Liver (tissue), 3 donors: ENCODE measurements around the gene NCOR1.
"Not testable (repeated sequence)": the region's sequence is repeated elsewhere in the genome, so short reads cannot be mapped to it uniquely, and the experiment has no call there.

ENCODE experiments used
- CTCF ChIP-seq: fragments of 150-350 bp; IDR thresholded peaks from 2 replicates; pipeline ENCODE4 v1.5.1; 2017; ENCODE audit warnings: improper control_type of control experiment, low read depth, low read length; ENCODE audit not compliant: missing input control
- FOXA1 ChIP-seq: IDR thresholded peaks from 2 replicates; pipeline ENCODE4 v1.6.1; 2016; ENCODE audit warnings: antibody characterized with exemption
- GABPA ChIP-seq, 2 donors: IDR thresholded peaks in 1 of 2; conservative IDR thresholded peaks in 1 of 2; 2 replicates each; pipeline ENCODE4 v1.6.1; 2016; ENCODE audit warnings: antibody characterized with exemption in 2 of 2, mild to moderate bottlenecking in 1 of 2, moderate library complexity in 1 of 2
- HNF4A ChIP-seq, 2 donors: conservative IDR thresholded peaks; 2 replicates each; pipeline ENCODE4 v1.6.1; 2016; ENCODE audit warnings: antibody characterized with exemption in 2 of 2, mild to moderate bottlenecking in 2 of 2
- MAX ChIP-seq: IDR thresholded peaks from 2 replicates; pipeline ENCODE4 v1.6.1; 2016; ENCODE audit warnings: antibody characterized with exemption
- NR2F2 ChIP-seq: IDR thresholded peaks from 2 replicates; pipeline ENCODE4 v1.6.1; 2016; ENCODE audit warnings: antibody characterized with exemption
- RAD21 ChIP-seq, 2 donors: IDR thresholded peaks; 2 replicates each; pipeline ENCODE4 v1.6.1; 2016; ENCODE audit warnings: antibody characterized with exemption in 2 of 2, mild to moderate bottlenecking in 2 of 2
- REST ChIP-seq: IDR thresholded peaks from 2 replicates; pipeline ENCODE4 v1.6.1; 2016; ENCODE audit warnings: antibody characterized with exemption, mild to moderate bottlenecking
- RXRA ChIP-seq, 2 donors: IDR thresholded peaks; 2 replicates each; pipeline ENCODE4 v1.6.1; 2017 to 2018; ENCODE audit warnings: antibody characterized with exemption in 2 of 2, mild to moderate bottlenecking in 1 of 2
- SP1 ChIP-seq: IDR thresholded peaks from 2 replicates; pipeline ENCODE4 v1.6.1; 2018; ENCODE audit warnings: antibody characterized with exemption, mild to moderate bottlenecking
- TAF1 ChIP-seq: conservative IDR thresholded peaks from 2 replicates; pipeline ENCODE4 v1.6.1; 2016; ENCODE audit warnings: antibody characterized with exemption, mild to moderate bottlenecking
- YY1 ChIP-seq: IDR thresholded peaks from 2 replicates; pipeline ENCODE4 v1.6.1; 2016; ENCODE audit warnings: antibody characterized with exemption, mild to moderate bottlenecking
- ZBTB33 ChIP-seq: IDR thresholded peaks from 2 replicates; pipeline ENCODE4 v1.6.1; 2016; ENCODE audit warnings: antibody characterized with exemption
- TF ChIP-seq, protein P1 (sequence below): IDR thresholded peaks from 2 replicates; pipeline ENCODE4 v1.6.1; 2016; ENCODE audit warnings: antibody characterized with exemption
- donor health status: healthy.
- donor health status: healthy.

GRCh38 chr17:16145319-16145890 is 69.9 kb downstream of the NCOR1 start:
- not testable (repeated sequence) for TF ChIP-seq CTCF; HNF4A (conservative IDR thresholded peaks at IDR 0.05); RXRA (IDR thresholded peaks at IDR 0.05); SP1; NR2F2; GABPA (IDR thresholded peaks at IDR 0.05 in 1 of 2, conservative IDR thresholded peaks at IDR 0.05 in 1 of 2); YY1; ZBTB33; RAD21 (IDR thresholded peaks at IDR 0.05); MAX; REST; FOXA1; TAF1
- TF ChIP-seq, protein P1, sequence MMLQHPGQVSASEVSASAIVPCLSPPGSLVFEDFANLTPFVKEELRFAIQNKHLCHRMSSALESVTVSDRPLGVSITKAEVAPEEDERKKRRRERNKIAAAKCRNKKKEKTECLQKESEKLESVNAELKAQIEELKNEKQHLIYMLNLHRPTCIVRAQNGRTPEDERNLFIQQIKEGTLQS = not testable (repeated sequence)
